GM19455 (cell line): ENCODE data around the gene AHRR.
"Not testable (repeated sequence)": the region's sequence is repeated elsewhere in the genome, so short reads cannot be mapped to it uniquely, and the experiment has no call there.

ENCODE experiments used
- ATAC-seq: cut with Tn5 transposase; IDR thresholded peaks from one replicate; pipeline ENCODE4 v1.9.1; 2021; ENCODE audit not compliant: unreplicated experiment

AHRR gene

DNA sequence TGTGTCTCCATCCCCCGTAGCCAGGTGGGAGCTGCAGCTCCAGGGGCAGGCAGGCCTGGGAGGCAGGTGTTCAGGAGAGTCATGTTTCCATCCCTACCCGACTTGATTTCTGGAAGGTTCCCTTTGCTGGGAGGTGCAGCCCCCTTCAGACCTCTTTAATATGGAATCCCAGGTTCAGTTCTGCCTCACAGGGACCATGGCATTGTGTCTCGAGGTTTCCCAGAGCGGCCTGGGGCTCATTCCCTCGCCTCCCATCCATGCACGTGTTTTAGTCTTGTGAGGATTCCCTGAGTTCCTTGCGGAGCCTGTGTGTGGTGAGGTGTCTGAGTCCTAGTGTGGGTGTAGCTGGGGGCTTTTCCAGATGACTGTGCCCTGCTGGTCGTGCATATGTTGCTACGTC is 16.5 kb upstream of the AHRR start:
- no peak for ATAC-seq

- no peak for ATAC-seq
Observed at GRCh38 chr5:305459-305858, 16.1 kb upstream of the AHRR start.

DNA sequence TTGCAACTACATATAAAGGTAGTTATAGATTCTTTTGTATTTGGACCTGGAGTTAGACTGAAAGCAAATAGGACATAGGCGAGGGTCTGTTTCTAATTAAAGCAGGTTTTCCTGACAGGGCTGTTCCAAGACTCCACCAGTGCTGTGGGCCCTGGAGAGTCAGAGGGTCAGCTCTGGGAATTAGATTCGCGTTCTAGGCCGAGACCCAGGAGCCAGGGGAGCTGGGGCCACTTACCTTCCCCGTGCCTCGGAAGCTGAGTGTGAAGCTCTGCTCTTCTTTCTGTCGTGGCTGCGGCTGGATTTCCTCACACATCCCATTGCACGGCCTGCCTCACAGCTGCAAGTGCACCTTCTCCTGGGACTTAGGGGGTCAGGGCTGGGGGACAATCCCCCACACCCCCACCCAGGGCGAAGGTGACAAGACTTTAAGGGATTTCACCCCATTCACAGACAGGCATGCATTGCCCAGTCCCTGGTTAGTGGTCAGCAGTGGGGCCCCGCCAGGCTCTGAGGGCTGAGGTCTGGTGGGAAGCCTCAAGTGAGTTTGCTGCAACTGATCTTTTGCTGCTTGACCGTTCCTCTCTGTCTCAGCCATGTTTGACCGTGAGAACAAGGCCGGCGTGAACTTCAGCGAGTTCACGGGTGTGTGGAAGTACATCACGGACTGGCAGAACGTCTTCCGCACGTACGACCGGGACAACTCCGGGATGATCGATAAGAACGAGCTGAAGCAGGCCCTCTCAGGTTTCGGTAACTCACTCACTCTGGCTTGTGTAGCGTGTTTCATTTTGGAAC is 15.3 kb upstream of the AHRR start:
- ATAC-seq, result no peak

DNA sequence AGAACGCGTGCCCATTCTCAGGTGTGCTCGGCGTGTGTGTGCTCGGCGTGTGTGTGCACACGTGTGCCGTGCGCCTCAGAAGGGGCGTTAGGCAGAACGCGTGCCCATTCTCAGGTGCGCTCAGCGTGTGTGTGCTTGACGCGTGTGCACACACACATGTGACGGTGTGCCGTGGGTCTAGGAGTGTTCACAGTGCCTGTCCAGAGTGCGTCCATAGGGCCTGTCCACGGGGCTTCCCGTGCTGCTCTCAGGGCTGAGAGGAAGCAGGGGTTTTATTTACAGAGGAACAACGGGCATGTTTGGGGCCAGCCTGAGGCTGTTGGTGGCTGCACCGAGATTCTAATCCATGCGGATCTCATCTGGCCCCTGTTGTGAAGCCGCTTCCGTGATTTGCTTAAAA is 14.2 kb upstream of the AHRR start:
- no peak for ATAC-seq

DNA sequence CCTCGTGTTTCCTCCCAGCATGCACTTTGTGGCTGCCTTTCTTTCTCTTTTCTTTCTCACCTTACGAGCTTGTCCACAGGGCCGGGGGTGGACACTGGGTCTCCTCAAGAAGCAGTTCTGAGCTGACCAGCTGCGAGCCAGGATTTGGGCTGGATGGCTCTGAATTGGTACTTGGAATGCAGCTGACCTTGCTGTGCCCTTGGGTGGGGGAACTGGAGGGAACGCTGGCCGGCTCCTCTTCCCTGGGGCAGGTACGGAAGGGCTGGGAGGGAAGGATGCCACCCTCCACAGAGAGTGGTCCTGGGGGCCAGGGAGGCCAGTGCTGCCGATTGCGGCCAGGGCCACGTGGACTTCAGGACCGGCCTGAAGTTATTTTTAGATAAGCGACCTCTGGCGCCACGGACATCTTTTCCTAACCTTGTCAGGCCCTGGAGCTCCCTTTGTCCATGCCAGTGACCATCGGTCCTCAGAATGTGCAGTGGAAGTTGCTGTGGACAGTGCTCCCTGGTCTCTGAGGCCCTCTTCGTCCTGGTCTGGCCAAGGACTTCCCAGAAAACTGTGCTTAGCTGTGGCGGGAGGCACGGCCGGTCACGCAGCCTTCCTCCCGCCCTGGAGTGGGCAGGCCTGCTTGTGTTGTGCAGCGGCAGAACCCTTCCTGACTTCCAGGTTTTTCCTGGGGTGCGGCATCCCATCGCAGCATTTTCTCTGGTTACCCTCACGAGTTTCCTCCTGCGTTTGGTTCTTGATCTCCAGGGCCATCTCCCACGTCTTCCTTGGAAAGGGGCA is 13.5 kb upstream of the AHRR start:
- no peak for ATAC-seq

GRCh38 chr5:308672-309271 is 12.7 kb upstream of the AHRR start:
- ATAC-seq, result no peak

DNA sequence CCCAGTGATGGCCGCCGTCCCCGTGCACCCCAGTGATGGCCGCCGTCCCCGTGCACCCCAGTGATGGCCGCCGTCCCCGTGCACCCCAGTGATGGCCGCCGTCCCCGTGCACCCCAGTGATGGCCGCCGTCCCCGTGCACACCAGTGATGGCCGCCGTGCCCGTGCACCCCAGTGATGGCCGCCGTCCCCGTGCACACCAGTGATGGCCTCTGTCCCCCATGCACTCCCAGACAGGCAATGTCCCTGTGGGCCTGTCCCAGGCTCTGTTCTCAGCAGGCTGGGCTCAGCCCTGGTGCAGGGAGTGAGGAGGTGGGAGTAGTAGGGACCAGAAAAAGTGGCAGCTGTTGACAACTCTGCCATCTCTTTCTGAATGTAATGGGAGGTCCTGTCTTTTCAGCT is 11.7 kb upstream of the AHRR start:
- ATAC-seq, result not testable (repeated sequence)

DNA sequence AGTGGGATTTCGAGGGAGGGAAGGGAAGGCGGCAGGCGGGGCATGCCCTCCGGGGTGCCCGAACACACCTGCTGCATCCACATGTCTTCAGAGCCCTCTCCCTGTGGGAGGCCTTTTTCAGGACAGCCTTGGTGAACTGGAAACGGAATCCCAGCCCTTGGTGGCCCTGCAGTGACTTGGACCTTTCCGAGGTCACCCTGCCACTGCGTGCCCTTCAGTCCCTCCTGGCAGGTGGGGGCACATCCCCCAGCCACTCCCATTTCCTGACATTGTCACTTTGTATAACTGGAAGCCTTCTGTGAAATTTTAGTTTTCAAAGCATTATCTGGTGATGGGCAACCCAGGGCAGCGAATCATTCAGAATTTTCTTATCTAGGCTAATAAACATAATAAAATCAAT is 11.0 kb upstream of the AHRR start:
- no peak for ATAC-seq

DNA sequence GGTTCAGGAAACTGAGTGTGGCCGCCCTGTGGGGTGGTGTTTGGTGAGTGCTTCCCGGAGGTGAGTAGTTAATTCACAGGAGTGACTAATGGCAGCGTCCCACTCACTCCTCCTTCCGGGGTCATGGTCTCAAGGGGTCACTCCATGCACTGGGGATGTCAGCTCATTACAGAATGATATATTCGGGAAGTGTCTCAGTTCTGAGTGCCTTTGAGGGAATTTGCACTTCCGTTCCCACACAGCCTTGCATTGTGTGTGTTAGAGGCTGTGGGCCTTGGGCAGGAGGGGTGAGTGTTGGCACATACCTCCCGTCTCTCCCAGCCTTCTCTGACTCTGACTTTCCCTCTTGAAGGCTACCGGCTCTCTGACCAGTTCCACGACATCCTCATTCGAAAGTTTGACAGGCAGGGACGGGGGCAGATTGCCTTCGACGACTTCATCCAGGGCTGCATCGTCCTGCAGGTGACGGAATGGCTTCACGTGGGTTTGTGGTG is 10.5 kb upstream of the AHRR start:
- no peak for ATAC-seq

DNA sequence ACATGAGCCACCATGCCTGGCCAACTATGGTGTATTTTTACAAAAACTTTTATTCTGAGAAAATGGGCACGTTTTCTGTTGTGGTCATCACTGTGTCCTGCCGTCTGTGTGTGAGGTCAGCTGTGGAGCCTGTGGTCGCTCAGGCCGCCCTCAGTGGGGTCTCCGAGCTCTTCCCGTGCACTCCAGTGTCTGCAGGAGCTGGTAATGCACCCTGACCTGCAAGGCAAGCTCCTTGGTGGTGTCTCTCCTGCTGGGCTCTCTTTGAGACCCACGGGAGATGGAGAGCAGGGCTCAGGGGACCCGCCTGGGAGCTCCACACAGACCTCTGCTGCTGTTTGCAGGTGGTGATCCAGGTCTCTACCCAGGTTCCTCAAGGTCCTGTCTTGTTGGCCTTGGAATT is 9.6 kb upstream of the AHRR start:
- no peak for ATAC-seq

GRCh38 chr5:312845-313244 is 8.7 kb upstream of the AHRR start:
- ATAC-seq, result no peak

DNA sequence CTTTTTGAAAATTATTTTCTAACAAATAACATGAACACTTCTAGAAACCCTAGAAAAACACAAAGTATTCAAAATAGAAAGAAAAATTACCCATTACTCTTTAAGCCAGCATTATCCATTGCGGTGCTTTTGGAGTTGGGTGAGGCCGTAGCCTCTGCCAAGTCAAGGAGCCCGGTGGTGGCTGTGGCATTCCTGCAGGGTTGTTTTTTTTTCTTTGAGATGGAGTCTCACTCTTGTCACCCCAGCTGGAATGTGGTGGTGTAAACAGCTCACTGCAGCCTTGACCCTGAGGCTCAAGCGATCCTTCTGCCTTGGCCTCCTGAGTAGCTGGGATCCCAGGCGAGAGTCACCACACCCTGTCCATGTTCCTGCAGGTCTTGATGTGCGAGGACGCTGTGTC is 8.2 kb upstream of the AHRR start:
- no peak for ATAC-seq

DNA sequence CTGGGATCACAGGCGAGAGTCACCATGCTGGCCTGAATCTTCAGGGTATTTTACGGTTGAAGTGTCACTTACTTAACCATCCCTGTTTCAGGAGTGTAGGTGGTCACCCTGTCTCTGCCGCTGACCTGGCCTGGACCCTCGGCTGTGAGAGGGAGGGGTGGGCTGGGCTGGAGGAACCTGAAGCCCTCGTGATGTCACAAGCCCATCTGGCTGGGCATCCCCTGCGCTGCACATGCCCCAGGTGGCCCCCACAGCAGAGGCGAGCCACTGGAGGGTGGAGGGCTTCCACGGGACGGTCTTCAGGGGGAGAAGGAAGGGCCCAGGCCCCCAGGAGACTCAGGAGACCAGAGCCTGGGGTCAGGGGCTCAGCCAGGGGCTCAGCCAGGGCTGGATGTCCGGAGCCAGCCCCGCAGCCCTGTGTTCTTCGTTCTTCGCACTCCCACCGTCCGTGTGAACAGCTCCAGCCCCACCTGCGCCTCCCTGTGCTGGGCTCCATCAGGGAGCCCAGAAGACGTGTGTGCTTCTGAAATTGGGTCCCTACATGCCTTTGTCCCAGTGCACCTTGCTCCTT is 7.6 kb upstream of the AHRR start:
- ATAC-seq, result no peak

- no peak for ATAC-seq
Observed at GRCh38 chr5:314676-315487, 6.6 kb upstream of the AHRR start.

GRCh38 chr5:315488-316209 is 5.9 kb upstream of the AHRR start:
- no peak for ATAC-seq

DNA sequence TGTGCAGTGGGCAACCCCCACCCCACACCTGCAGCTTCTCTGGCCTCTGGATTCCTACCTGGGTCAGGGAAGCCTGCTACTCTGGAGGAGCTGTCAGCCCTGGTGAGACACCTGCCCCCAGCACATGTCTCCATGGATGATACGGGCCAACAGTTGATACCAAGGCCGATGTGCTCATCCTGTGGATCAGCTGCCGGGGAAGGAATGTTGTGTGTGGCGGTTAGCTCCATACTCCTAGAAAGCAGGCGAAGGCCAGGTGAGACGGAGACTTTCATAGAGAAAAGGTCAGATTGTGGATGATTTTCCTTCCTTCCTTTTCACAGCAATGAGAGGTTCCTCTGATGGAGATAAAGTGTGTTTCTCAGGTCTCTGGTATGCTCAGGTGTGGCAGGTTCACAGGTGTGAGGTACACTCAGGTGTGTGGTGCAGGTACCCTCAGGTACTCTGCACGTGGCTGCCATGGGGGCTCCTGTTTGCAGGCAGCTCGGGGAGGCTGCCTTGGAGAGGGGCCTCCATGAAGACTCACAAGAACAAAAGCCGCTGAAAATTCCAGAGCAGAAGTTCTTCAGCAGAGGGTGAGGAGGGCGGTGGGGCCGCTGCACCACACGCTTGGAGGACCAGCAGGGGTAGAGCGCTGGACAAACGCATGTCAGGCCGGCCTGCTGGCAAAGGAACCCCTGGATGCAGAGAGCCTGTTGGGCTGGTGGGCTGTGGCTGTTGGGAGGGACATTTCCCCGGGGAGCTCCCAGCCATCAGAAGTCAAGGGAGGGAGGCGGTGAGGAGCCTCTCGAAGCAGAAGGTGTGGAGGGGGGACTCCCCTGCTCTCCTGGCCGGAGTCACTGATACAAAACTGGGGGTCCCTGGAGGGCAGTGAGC is 5.1 kb upstream of the AHRR start:
- peak; percentile 5 for ATAC-seq

GRCh38 chr5:317086-317811 is 4.3 kb upstream of the AHRR start:
- ATAC-seq, result peak; percentile 68

DNA sequence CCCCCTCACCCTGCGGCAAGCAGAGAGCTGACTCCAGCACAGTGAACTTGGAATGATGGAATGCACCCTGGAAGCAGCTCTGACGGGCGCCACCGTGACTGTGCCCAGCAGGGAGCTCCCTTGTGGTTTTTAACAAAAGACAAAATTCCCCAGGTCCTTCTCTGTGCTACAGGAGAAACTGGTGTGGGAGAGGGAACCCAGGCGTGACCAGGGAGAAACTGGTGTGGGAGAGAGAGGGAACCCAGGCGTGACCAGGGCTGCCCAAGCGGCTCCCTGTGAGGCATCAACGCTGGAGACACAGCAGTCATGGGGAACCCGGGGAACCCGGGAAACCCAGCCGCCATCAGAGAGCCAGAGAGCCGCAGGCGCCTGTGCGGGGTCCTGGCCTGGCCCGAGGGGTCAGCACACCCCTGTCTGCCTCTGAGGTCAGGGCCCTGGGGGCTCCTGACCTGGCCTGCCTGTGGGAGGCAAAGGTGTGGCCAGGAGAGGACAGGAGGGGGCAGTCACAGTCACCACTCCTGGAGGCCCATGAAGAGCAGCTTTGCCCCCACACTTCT is 3.1 kb upstream of the AHRR start:
- ATAC-seq, result no peak
